ENCODE data around the gene SPEG. TPM values are rescaled to one million over a fixed set of nuclear protein-coding genes. Genes with fewer than 3 reads are reported as not detected.
A peak's percentile ranks its signal among the peaks of the same experiment; 100 is the strongest.
"Not testable (repeated sequence)": the region's sequence is repeated elsewhere in the genome, so short reads cannot be mapped to it uniquely, and the experiment has no call there.

Gene SPEG
- total and polyA plus RNA-seq, 2 experiments from 2014 or later: 12.6 to 32.4 TPM

DNA sequence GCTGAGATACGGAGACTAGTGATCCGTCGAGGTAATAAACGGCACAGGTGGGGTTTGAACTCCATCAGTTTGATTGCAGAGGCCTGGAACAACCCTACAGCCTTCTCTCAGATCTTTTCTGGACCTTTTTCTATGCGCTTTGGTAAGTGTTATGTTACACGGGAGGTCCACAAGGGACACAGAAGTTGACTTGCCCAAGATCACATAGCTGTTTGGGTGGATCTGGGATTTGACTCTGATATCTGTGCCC, 45.8 kb upstream of the SPEG start:
- no peaks in the 10 kb centered on the region for H3K36me3 ChIP-seq (ENCODE audit: insufficient read depth)
- peak overlapping the region; percentile 56 for H3K4me3 ChIP-seq
- H2AFZ ChIP-seq: peak overlapping the region; percentile 99
- no peaks in the 10 kb centered on the region for H3K79me2 ChIP-seq (replicated peaks; ENCODE audit: insufficient read depth)
- no peak for ATAC-seq
- Mint-ChIP-seq H3K4me1 (peaks cover 7% of the 10 kb centered on the region), H3K27me3 (ENCODE audit: insufficient read depth, low read depth, poor library complexity) (peaks cover 7% of the 10 kb centered on the region), H3K27ac (no peak overlapping the region), H3K9me3 (no peaks in the 10 kb centered on the region; the same call in 2 of the 3 replicates), H3K4me3 (peak overlapping the region; percentile 73), H3K36me3 (ENCODE audit: low read depth) (peaks cover 21% of the 10 kb centered on the region)
- H3K27ac ChIP-seq (ENCODE audit: low read depth): no peak overlapping the region
- no peak for DNase-seq (ENCODE audit: low spot score)
- TF ChIP-seq EZH2phosphoT487 (IDR thresholded peaks at IDR 0.05; ENCODE audit: unreplicated experiment): no peak
- no peaks in the 10 kb centered on the region for H3K4me1 ChIP-seq (ENCODE audit: insufficient read depth)
- H3F3A ChIP-seq (replicated peaks; ENCODE audit: low read depth): peaks cover 7% of the 10 kb centered on the region; the same call in 1 of the 2 replicates
- no peaks in the 10 kb centered on the region for H3K27me3 ChIP-seq (ENCODE audit: insufficient read depth)
- no peaks in the 10 kb centered on the region for H4K20me1 ChIP-seq (replicated peaks; ENCODE audit: insufficient read depth)
- H3K9me2 ChIP-seq (ENCODE audit: insufficient read depth): no peaks in the 10 kb centered on the region
- peak overlapping the region; percentile 71 for H3K4me2 ChIP-seq

DNA sequence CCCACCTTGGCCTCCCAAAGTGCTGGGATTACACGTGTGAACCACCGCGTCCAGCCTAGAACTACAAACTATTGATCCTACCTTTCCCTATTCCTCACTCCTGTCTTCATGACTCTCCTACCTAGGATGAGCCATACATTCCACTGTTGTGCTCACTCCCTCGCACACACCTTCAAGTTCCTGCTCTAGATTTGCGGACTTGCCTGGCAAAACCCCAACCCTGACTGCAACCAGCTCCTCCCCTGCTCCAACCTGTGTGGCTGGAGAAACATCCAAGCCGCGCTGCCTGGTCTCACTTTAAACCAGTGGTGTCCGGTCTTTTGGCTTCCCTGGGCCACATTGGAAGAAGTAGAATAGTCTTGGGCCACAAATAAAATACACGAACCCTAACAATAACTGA, 41.9 kb upstream of the SPEG start:
- H3K79me2 ChIP-seq (replicated peaks; ENCODE audit: insufficient read depth): no peaks in the 10 kb centered on the region
- H3K9me3 Mint-ChIP-seq: no peaks in the 10 kb centered on the region; the same call in 2 of the 3 replicates
- H3K4me1 Mint-ChIP-seq: peaks cover 6% of the 10 kb centered on the region; the same call in 2 of the 3 replicates
- H3K27ac Mint-ChIP-seq: no peak overlapping the region
- no peaks in the 10 kb centered on the region for H3K36me3 ChIP-seq (ENCODE audit: insufficient read depth)
- no peaks in the 10 kb centered on the region for H3K27me3 ChIP-seq (ENCODE audit: insufficient read depth)
- no peaks in the 10 kb centered on the region for H3K36me3 Mint-ChIP-seq (ENCODE audit: low read depth)
- H3K4me3 Mint-ChIP-seq: no peak overlapping the region
- H3K4me2 ChIP-seq: no peak overlapping the region
- no peak for TF ChIP-seq CREB1 (CRISPR knock-in tag; IDR thresholded peaks at IDR 0.05; ENCODE audit: low read depth)
- ATAC-seq (no peak), DNase-seq (ENCODE audit: low spot score) (no peak)
- H3K4me3 ChIP-seq: no peak overlapping the region
- H3F3A ChIP-seq (replicated peaks; ENCODE audit: low read depth): no peaks in the 10 kb centered on the region; the same call in 1 of the 2 replicates
- no peak overlapping the region for H2AFZ ChIP-seq
- peaks cover 7% of the 10 kb centered on the region for H3K27me3 Mint-ChIP-seq (ENCODE audit: insufficient read depth, low read depth, poor library complexity)
- H3K27ac ChIP-seq (ENCODE audit: low read depth): no peak overlapping the region
- H3K9me2 ChIP-seq (ENCODE audit: insufficient read depth): no peaks in the 10 kb centered on the region
- no peaks in the 10 kb centered on the region for H3K4me1 ChIP-seq (ENCODE audit: insufficient read depth)
- H4K20me1 ChIP-seq (replicated peaks; ENCODE audit: insufficient read depth): no peaks in the 10 kb centered on the region

DNA sequence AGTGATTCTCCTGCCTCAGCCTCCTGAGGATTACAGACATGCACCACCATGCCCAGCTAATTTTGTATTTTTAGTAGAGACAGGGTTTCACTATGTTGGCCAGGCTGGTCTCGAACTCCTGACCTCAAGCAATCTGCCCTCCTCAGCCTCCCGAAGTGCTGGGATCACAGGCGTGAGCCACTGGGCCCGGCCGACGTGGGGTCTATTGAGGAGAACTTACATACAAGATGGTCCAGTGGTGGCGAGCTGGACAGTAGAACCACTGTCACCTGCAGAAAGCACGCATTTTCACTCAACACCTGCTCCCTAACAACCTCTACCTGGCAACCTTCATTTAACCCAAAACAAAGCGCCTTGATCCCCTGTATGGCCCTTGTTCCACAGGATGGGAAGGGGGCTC, 39.6 kb upstream of the SPEG start:
- not testable (repeated sequence) for H3K4me3 ChIP-seq; H3K36me3 Mint-ChIP-seq (ENCODE audit: low read depth); H3K36me3 ChIP-seq (ENCODE audit: insufficient read depth); H2AFZ ChIP-seq; H3K27me3 Mint-ChIP-seq (ENCODE audit: insufficient read depth, low read depth, poor library complexity); H3K79me2 ChIP-seq (replicated peaks; ENCODE audit: insufficient read depth); H3K27ac ChIP-seq (ENCODE audit: low read depth); H3K4me2 ChIP-seq; H3K9me3 Mint-ChIP-seq; ATAC-seq; DNase-seq (ENCODE audit: low spot score); H4K20me1 ChIP-seq (replicated peaks; ENCODE audit: insufficient read depth); H3F3A ChIP-seq (replicated peaks; ENCODE audit: low read depth); H3K9me2 ChIP-seq (ENCODE audit: insufficient read depth); H3K4me3 Mint-ChIP-seq; H3K4me1 ChIP-seq (ENCODE audit: insufficient read depth); H3K27me3 ChIP-seq (ENCODE audit: insufficient read depth); H3K27ac Mint-ChIP-seq; H3K4me1 Mint-ChIP-seq

DNA sequence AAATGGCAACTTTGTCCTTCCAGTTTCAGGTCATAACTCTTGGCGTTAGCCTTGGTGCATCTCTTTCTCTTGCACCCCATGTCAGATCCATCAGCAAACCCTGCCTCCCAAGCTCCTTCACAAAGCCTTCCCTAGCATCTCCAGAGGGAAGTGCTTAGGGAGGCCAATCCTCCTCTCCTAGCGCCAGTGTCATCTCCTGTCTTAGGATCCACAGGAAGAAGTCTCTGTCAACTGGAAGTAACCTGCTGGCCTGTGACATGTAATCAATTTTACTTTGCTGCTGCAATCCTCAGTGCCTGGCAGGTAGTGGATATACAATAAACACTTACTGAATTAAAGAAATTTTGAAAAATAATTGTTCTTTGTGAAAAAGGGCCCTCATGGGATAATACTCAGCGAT, 39.0 kb upstream of the SPEG start:
- no peak overlapping the region for H3K4me3 Mint-ChIP-seq
- no peaks in the 10 kb centered on the region for H3K79me2 ChIP-seq (replicated peaks; ENCODE audit: insufficient read depth)
- no peaks in the 10 kb centered on the region for H3K27me3 ChIP-seq (ENCODE audit: insufficient read depth)
- ATAC-seq: no peak
- peaks cover 13% of the 10 kb centered on the region for H3K4me1 Mint-ChIP-seq
- no peaks in the 10 kb centered on the region for H3K36me3 ChIP-seq (ENCODE audit: insufficient read depth)
- H3K36me3 Mint-ChIP-seq (ENCODE audit: low read depth): no peaks in the 10 kb centered on the region
- peaks cover 4% of the 10 kb centered on the region; the same call in 1 of the 2 replicates for H3K4me1 ChIP-seq (ENCODE audit: insufficient read depth)
- H3K27me3 Mint-ChIP-seq (ENCODE audit: insufficient read depth, low read depth, poor library complexity): peaks cover 8% of the 10 kb centered on the region
- H3K27ac ChIP-seq (ENCODE audit: low read depth): no peak overlapping the region
- no peak overlapping the region for H2AFZ ChIP-seq
- no peak overlapping the region for H3K4me2 ChIP-seq
- H3K9me2 ChIP-seq (ENCODE audit: insufficient read depth): no peaks in the 10 kb centered on the region
- H4K20me1 ChIP-seq (replicated peaks; ENCODE audit: insufficient read depth): no peaks in the 10 kb centered on the region
- H3F3A ChIP-seq (replicated peaks; ENCODE audit: low read depth): no peaks in the 10 kb centered on the region
- no peaks in the 10 kb centered on the region; the same call in 2 of the 3 replicates for H3K9me3 Mint-ChIP-seq
- no peak for DNase-seq (ENCODE audit: low spot score)
- H3K27ac Mint-ChIP-seq: no peak overlapping the region
- H3K4me3 ChIP-seq: no peak overlapping the region
- TF ChIP-seq NANOG (IDR thresholded peaks at IDR 0.05; ENCODE audit: borderline replicate concordance) (no peak), STAT1 (IDR thresholded peaks at IDR 0.05; ENCODE audit: unreplicated experiment) (no peak), CREB1 (CRISPR knock-in tag; IDR thresholded peaks at IDR 0.05; ENCODE audit: low read depth) (no peak)
- TF ChIP-seq, protein P1, sequence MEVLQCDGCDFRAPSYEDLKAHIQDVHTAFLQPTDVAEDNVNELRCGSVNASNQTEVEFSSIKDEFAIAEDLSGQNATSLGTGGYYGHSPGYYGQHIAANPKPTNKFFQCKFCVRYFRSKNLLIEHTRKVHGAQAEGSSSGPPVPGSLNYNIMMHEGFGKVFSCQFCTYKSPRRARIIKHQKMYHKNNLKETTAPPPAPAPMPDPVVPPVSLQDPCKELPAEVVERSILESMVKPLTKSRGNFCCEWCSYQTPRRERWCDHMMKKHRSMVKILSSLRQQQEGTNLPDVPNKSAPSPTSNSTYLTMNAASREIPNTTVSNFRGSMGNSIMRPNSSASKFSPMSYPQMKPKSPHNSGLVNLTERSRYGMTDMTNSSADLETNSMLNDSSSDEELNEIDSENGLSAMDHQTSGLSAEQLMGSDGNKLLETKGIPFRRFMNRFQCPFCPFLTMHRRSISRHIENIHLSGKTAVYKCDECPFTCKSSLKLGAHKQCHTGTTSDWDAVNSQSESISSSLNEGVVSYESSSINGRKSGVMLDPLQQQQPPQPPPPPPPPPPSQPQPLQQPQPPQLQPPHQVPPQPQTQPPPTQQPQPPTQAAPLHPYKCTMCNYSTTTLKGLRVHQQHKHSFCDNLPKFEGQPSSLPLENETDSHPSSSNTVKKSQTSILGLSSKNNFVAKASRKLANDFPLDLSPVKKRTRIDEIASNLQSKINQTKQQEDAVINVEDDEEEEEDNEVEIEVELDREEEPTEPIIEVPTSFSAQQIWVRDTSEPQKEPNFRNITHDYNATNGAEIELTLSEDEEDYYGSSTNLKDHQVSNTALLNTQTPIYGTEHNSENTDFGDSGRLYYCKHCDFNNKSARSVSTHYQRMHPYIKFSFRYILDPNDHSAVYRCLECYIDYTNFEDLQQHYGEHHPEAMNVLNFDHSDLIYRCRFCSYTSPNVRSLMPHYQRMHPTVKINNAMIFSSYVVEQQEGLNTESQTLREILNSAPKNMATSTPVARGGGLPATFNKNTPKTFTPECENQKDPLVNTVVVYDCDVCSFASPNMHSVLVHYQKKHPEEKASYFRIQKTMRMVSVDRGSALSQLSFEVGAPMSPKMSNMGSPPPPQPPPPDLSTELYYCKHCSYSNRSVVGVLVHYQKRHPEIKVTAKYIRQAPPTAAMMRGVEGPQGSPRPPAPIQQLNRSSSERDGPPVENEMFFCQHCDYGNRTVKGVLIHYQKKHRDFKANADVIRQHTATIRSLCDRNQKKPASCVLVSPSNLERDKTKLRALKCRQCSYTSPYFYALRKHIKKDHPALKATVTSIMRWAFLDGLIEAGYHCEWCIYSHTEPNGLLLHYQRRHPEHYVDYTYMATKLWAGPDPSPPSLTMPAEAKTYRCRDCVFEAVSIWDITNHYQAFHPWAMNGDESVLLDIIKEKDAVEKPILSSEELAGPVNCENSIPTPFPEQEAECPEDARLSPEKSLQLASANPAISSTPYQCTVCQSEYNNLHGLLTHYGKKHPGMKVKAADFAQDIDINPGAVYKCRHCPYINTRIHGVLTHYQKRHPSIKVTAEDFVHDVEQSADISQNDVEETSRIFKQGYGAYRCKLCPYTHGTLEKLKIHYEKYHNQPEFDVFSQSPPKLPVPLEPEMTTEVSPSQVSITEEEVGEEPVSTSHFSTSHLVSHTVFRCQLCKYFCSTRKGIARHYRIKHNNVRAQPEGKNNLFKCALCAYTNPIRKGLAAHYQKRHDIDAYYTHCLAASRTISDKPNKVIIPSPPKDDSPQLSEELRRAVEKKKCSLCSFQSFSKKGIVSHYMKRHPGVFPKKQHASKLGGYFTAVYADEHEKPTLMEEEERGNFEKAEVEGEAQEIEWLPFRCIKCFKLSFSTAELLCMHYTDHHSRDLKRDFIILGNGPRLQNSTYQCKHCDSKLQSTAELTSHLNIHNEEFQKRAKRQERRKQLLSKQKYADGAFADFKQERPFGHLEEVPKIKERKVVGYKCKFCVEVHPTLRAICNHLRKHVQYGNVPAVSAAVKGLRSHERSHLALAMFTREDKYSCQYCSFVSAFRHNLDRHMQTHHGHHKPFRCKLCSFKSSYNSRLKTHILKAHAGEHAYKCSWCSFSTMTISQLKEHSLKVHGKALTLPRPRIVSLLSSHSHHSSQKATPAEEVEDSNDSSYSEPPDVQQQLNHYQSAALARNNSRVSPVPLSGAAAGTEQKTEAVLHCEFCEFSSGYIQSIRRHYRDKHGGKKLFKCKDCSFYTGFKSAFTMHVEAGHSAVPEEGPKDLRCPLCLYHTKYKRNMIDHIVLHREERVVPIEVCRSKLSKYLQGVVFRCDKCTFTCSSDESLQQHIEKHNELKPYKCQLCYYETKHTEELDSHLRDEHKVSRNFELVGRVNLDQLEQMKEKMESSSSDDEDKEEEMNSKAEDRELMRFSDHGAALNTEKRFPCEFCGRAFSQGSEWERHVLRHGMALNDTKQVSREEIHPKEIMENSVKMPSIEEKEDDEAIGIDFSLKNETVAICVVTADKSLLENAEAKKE (CRISPR knock-in tag; IDR thresholded peaks at IDR 0.05): no peak
- TF ChIP-seq, protein P2, sequence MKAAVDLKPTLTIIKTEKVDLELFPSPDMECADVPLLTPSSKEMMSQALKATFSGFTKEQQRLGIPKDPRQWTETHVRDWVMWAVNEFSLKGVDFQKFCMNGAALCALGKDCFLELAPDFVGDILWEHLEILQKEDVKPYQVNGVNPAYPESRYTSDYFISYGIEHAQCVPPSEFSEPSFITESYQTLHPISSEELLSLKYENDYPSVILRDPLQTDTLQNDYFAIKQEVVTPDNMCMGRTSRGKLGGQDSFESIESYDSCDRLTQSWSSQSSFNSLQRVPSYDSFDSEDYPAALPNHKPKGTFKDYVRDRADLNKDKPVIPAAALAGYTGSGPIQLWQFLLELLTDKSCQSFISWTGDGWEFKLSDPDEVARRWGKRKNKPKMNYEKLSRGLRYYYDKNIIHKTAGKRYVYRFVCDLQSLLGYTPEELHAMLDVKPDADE (IDR thresholded peaks at IDR 0.05): no peak

All from GM23338 (cell line).